Epithelial cell of esophagus (primary cell): ENCODE data around the gene STAT1.

ENCODE experiments used
- DNase-seq: peaks from one replicate; pipeline ENCODE4 v3.0.0; 2010; ENCODE audit warnings: low read depth
- H3K4me3 ChIP-seq: 2 replicates; pipeline ENCODE4 v1.5.1; 2011; ENCODE audit warnings: mild to moderate bottlenecking, low read length, control low read depth
- CTCF ChIP-seq: IDR thresholded peaks from 2 replicates; pipeline ENCODE4 v1.5.1; 2011; ENCODE audit warnings: low read depth, mild to moderate bottlenecking, low read length, control low read depth, inconsistent platforms; ENCODE audit not compliant: insufficient read depth; ENCODE audit errors: missing control alignments

Gene STAT1

DNA sequence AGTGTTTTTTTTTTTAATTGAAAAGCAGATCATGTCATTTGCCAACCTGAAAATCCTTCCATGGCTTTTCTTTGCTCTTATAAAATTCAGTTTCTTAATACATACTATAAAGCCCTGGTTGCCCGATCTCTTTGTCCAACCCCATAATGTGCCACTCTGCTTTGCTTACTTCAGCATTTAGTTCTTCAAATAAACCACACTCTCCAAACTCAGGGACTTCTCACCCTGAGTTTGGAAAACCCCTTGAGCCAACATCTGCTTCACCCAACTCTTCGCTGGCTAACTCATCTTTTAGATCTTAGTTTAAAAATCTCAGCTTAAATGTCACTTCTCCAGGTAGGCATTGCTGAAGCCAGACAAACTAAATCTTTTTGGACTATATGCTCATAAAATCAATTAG lies 1.3 kb upstream of the STAT1 start:
- no peak for TF ChIP-seq CTCF
- DNase-seq: no peak
- H3K4me3 ChIP-seq: no peak overlapping the region

- DNase-seq: peak; percentile 24
These were observed 666 bp upstream of the STAT1 start for GRCh38 chr2:191014653-191015020.

DNA sequence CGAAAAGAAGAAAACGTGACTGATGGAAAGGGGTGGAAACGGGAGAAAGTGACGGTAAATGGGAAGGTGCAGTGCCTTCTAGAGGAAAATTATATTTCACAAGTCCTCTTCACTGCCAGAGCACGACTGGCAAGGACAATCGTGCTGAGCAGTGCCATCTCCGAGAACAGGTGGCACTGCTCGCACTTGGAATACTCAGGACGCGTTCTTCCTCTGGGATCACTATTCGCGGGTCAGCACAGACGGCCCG lies 364 bp downstream of the STAT1 start:
- H3K4me3 ChIP-seq: peak overlapping the region; percentile 83
- TF ChIP-seq CTCF: no peak
- DNase-seq: no peak

More at GRCh38 chr2:191014653-191015020, 666 bp upstream of the STAT1 start:
- H3K4me3 ChIP-seq: peak overlapping the region; percentile 83
- TF ChIP-seq CTCF: no peak

GRCh38 chr2:191012845-191013681 lies 908 bp downstream of the STAT1 start:
- TF ChIP-seq CTCF: no peak
- H3K4me3 ChIP-seq: peak overlapping the region; percentile 83
- peak; percentile 72 for DNase-seq

GRCh38 chr2:191012346-191012745 lies 1.6 kb downstream of the STAT1 start:
- no peak for TF ChIP-seq CTCF
- DNase-seq: peak; percentile 22
- no peak overlapping the region for H3K4me3 ChIP-seq

DNA sequence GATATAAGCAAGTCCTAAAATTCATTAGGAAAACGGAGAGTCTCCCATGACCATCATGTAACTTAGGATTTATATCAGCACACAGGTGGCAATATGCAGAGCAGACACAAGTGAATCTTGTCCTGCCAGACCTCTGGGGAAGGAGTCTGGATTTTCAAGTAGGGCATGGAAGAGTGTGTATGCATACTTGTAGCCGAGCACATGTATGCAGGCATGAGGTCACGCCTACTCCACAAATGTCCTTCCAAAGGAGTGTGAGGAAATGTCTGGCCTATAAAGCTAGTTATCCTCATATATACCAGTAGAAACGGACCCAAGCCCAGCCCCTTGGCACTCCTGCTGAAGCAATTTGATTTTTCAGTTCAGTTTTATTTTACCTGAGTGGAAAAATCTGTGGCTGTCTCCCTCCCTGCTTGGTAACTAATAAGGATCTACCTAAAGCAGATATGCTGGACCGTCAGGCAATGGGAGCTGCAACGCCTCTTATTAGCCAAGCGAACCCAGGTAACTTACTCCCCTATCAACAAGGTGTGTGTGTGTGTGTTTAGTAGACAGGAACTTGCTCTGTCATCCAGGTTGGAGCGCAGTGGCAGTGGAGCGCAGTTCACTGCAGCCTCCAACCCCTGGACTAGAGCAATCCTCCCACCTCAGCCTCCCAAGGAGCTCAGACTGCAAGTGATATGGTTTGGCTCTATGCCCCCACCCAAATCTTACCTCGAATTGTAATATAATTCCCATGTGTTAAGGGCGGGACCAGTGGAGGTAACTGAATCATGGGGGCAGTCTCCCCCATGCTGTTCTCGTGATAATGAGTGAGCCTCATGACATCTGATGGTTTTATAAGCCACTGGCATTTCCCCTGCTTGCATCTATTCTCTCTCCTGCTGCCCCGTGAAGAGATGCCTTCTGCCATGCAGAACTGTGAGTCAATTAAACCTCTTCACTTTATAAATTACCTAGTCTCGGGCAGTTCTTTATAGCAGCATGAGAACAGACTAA lies 2.8 kb downstream of the STAT1 start:
- no peak overlapping the region for H3K4me3 ChIP-seq
- TF ChIP-seq CTCF: no peak
- no peak for DNase-seq
